Ascending aorta (tissue), 2 donors: ENCODE data around the gene C1QL4. TPM values are rescaled to one million over a fixed set of nuclear protein-coding genes. Genes with fewer than 3 reads are reported as not detected.

Experiments used
- DNase-seq, 2 donors: peaks; one replicate each; pipeline ENCODE4 v3.0.0-alpha.2; 2019; ENCODE audit warnings: low spot score in 2 of 2
- H3K27ac ChIP-seq, 2 donors: fragments of 200-600 bp; sonication (generic); one replicate each; pipeline ENCODE4 v1.5.1; 2016 to 2017; ENCODE audit warnings: mild to moderate bottlenecking in 1 of 2
- H3K27me3 ChIP-seq: fragments of 200-600 bp; sonication (generic); one replicate; pipeline ENCODE4 v1.5.1; 2017
- H3K36me3 ChIP-seq, 2 donors: fragments of 200-600 bp; sonication (generic); one replicate each; pipeline ENCODE4 v1.5.1; 2016
- H3K4me1 ChIP-seq, 2 donors: fragments of 200-600 bp; sonication (generic); one replicate each; pipeline ENCODE4 v1.5.1; 2016 to 2017; ENCODE audit warnings: mild to moderate bottlenecking in 1 of 2
- H3K4me3 ChIP-seq, 2 donors: fragments of 200-600 bp; sonication (generic); one replicate each; pipeline ENCODE4 v1.5.1; 2016 to 2017; ENCODE audit warnings: mild to moderate bottlenecking in 1 of 2
- H3K9me3 ChIP-seq, 2 donors: fragments of 200-600 bp; sonication (generic); one replicate each; pipeline ENCODE4 v1.5.1; 2016
- intact Hi-C: fragments of 100-400 bp; cut with DNase I; formaldehyde crosslinking; loops from one replicate; pipeline ENCODE4 v1.15.1; 2023
- total RNA-seq: library from RNA; depleted of rRNA; stranded (reverse); fragments of >200 nt; gene quantifications from one replicate; pipeline ENCODE4 v1.1.0, GENCODE V29; 2016
- TF ChIP-seq, protein P1 (sequence below), 3 experiments: fragments of 200-600 bp in 2 of 3; fragments of 450-650 bp in 1 of 3; sonication (generic) in 2 of 3; IDR thresholded peaks; one replicate each; pipeline ENCODE4 v1.5.1; 2016 to 2019; ENCODE audit warnings: antibody characterized with exemption in 3 of 3, mild to moderate bottlenecking in 1 of 3, moderate library complexity in 1 of 3

Gene C1QL4
- total RNA-seq, 1 donor from 2014 or later = not detected

DNA sequence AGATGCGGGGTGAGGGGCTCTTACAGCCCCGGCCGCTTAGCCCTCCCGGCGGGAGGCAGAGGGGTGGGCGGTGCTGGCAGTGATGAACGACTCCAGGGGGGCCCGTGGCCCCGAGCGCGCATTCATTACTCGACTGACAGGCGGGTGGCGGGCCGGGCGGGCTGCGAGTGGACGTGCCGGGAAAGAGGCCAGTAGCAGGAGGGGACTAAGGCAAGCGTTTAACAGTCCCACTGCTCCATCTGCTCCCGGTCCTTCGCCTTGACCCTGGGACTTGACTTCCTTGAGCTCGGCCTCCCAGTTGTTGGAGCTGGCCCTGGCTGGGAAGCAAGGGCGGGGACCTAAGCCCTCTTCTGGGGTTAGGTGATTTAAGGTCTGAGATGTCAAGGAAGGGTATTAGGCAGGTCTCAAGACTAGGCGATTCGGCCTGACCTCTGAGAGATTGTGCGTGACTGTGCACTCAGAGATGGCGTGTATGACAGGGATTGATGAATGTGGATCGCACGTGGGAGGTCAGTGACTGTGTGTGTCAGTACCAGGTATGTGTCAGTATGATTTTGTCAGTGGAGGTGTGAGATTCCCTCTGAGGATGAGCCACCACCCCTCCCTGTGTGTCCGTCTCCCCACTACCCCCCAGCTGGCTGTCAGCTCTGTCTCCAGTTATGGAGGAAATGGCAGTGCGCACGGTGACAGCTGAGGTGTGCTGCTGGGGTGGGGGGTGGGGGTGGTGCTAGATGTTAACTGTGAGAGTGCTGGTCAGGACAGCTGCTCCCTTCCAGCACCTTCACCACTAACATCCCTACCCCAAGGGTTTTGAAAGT, 6.1 kb upstream of the C1QL4 start:
- Histone ChIP-seq H3K27me3 (peaks cover 17% of the 10 kb centered on the region), H3K4me3 (peak overlapping the region; percentile 24 to 63), H3K4me1 (peaks cover 34 to 48% of the 10 kb centered on the region in 2 donors), H3K36me3 (no peaks in the 10 kb centered on the region), H3K9me3 (no peaks in the 10 kb centered on the region), H3K27ac (no peak overlapping the region)
- TF ChIP-seq, protein P1, sequence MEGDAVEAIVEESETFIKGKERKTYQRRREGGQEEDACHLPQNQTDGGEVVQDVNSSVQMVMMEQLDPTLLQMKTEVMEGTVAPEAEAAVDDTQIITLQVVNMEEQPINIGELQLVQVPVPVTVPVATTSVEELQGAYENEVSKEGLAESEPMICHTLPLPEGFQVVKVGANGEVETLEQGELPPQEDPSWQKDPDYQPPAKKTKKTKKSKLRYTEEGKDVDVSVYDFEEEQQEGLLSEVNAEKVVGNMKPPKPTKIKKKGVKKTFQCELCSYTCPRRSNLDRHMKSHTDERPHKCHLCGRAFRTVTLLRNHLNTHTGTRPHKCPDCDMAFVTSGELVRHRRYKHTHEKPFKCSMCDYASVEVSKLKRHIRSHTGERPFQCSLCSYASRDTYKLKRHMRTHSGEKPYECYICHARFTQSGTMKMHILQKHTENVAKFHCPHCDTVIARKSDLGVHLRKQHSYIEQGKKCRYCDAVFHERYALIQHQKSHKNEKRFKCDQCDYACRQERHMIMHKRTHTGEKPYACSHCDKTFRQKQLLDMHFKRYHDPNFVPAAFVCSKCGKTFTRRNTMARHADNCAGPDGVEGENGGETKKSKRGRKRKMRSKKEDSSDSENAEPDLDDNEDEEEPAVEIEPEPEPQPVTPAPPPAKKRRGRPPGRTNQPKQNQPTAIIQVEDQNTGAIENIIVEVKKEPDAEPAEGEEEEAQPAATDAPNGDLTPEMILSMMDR (IDR thresholded peaks at IDR 0.05) = no peak
- no peak for DNase-seq
- intact Hi-C loops = loop anchor here (10.0 kb wide), 1 partner anchor 278 kb away; the partner anchor contains the start of genes KMT2D and RHEBL1

DNA sequence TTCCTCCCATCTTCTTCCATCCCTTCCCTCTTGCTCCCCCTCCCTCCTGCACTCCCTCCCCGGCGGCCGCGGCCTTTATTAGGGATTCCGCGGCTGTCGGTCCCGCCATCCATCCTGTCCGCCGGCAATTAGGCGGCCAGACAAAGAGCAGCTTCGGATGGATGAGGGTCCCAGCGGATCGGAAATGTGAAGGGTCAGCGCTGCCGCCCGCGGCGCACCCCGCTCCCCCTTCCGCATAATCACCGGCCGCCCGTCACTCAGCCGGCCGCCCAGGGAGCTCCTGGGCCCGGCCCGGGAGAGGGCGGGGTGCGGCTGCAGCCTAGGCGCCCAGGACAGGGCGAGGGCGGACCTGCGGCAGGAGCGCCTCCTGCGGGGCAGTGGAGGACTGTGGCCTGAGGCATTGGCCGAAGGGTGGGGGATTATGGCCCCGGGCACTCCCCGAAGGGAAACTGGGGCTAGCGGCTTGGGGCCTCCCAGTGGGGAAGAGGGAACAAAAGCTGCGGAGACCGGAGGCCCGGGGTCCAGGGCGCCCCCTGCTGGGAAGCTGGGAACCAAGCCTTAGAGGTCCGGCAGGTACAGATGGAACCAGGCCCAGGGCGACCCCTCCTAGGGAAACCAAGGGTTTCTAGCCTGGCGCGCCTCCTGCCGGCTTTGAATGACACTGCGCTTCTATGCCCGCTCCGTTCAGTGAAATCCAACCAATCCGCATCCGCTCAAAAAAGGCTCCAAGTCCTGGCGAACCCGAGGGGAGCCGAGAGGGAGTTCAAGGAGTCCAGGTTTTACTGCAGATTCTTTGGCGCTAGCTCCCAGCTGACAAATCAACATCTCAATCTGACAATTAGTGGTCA, 5.3 kb upstream of the C1QL4 start:
- H3K27ac ChIP-seq = no peak overlapping the region
- TF ChIP-seq, protein P1 (IDR thresholded peaks at IDR 0.05) = peak; percentile 51 to 87 (median 83)
- peaks cover 14% of the 10 kb centered on the region for H3K27me3 ChIP-seq

DNA sequence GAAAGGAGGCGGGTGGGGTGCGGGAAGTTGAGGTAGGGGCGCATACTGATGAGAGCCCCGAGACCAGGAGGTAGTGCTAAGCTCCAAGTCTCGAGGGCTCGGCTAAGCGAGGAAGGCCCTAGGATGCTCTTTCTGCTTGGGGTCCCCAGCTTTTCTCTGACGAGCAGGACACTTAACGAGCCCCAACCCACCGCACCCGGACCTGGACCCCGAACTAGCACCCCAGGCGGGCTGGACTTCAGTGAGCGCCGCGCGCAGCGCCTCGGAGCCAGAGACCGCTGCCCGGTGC, 4.7 kb upstream of the C1QL4 start:
- Histone ChIP-seq H3K4me1 (peaks cover 27 to 37% of the 10 kb centered on the region in 2 donors), H3K27me3 (peaks cover 15% of the 10 kb centered on the region), H3K27ac (no peak overlapping the region), H3K9me3 (no peaks in the 10 kb centered on the region), H3K36me3 (no peaks in the 10 kb centered on the region), H3K4me3 (peak overlapping the region in 1 of 2 donors; percentile 63)
- intact Hi-C loops = loop anchor here (10.0 kb wide), 1 partner anchor 277 kb away; the partner anchor contains the start of genes KMT2D and RHEBL1
- TF ChIP-seq, protein P1 (IDR thresholded peaks at IDR 0.05) = no peak
- no peak for DNase-seq

More for the DNA sequence above, 5.3 kb upstream of the C1QL4 start:
- Histone ChIP-seq H3K4me1 (peaks cover 32 to 40% of the 10 kb centered on the region in 2 donors), H3K9me3 (no peaks in the 10 kb centered on the region), H3K4me3 (peak overlapping the region; percentile 24 to 63), H3K36me3 (no peaks in the 10 kb centered on the region)
- DNase-seq = peak in 1 of 2 donors; percentile 79
- intact Hi-C loops = loop anchor here (10.0 kb wide), 1 partner anchor 277 kb away; the partner anchor contains the start of genes KMT2D and RHEBL1

DNA sequence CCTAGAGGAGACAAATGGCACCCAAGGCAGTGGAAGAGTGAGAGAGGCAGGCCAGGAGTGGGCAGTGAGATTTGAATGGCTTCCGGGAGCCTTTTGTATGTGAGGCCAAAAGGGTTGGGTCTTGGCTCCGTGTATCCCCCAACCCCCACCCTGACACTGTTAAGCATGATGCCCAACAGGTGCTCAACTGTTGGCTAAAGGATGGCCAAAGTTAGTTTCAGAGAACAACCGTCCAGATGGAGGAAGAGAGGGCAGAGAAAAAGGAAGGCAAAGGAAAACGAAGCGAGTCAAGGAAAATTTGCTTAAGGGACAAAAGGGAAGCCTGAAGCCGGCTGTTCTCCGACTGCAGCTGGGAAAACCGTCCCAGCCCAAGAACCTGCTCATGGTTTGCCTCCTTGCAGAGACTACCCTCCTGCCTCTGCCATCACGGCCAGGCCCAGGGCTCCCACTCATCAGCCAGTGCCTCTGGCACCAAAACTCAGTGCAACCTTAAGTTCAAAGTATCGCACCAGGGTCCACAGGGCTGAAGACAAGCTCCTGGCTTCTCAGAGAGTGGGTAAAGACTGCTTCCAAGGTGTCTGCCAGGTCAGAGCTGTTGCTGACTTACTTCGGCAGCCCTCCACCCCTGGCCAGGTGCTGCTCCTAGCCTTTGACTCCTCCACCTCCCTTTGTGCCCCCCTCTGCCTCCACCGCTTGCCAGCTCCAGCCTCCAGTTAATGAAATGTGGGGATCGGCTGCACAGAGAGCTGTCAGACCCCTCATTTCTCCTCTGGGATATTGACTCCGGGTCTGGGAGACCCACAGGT, 4.2 kb upstream of the C1QL4 start:
- TF ChIP-seq, protein P1 (IDR thresholded peaks at IDR 0.05) = no peak
- Histone ChIP-seq H3K36me3 (no peaks in the 10 kb centered on the region), H3K4me1 (peaks cover 22 to 32% of the 10 kb centered on the region in 2 donors), H3K27me3 (peaks cover 20% of the 10 kb centered on the region), H3K9me3 (no peaks in the 10 kb centered on the region), H3K27ac (no peak overlapping the region), H3K4me3 (no peak overlapping the region)
- intact Hi-C loops = loop anchor here (10.0 kb wide), 1 partner anchor 276 kb away; the partner anchor contains the start of genes KMT2D and RHEBL1
- DNase-seq = no peak
